Suprapubic skin (tissue), 4 donors: ENCODE measurements around the gene WDR43. TPM values are rescaled to one million over a fixed set of nuclear protein-coding genes. Genes with fewer than 3 reads are reported as not detected.

Source experiments
- DNase-seq, 2 donors: peaks; one replicate each; pipeline ENCODE4 v3.0.0-alpha.2; 2019; ENCODE audit warnings: low spot score in 2 of 2
- H3K27ac ChIP-seq: fragments of 200-600 bp; sonication (generic); one replicate; pipeline ENCODE4 v1.5.1; 2019
- H3K27me3 ChIP-seq: fragments of 200-600 bp; sonication (generic); one replicate; pipeline ENCODE4 v1.5.1; 2019
- H3K36me3 ChIP-seq: fragments of 200-600 bp; sonication (generic); one replicate; pipeline ENCODE4 v1.5.1; 2019
- H3K4me1 ChIP-seq: fragments of 200-600 bp; sonication (generic); one replicate; pipeline ENCODE4 v1.5.1; 2019
- H3K4me3 ChIP-seq: fragments of 200-600 bp; sonication (generic); one replicate; pipeline ENCODE4 v1.5.1; 2019; ENCODE audit warnings: mild to moderate bottlenecking
- H3K9me3 ChIP-seq: fragments of 200-600 bp; sonication (generic); one replicate; pipeline ENCODE4 v1.5.1; 2019
- CTCF ChIP-seq, 2 donors: fragments of 200-600 bp in 1 of 2; fragments of 450-650 bp in 1 of 2; sonication (generic) in 1 of 2; IDR thresholded peaks; one replicate each; pipeline ENCODE4 v1.5.1; 2016 to 2019; ENCODE audit warnings: antibody characterized with exemption in 2 of 2, mild to moderate bottlenecking in 1 of 2, moderate library complexity in 1 of 2
- EP300 ChIP-seq: sonication (generic); formaldehyde crosslinking; IDR thresholded peaks from one replicate; pipeline ENCODE4 v1.6.1; 2017; ENCODE audit warnings: antibody characterized with exemption
- POLR2A ChIP-seq, 2 donors: fragments of 450-650 bp; IDR thresholded peaks; one replicate each; pipeline ENCODE4 v1.6.1; 2017; ENCODE audit warnings: antibody characterized with exemption in 2 of 2, mild to moderate bottlenecking in 2 of 2, moderate library complexity in 2 of 2
- POLR2AphosphoS5 ChIP-seq, 3 donors: sonication (generic); formaldehyde crosslinking; IDR thresholded peaks; one replicate each; pipeline ENCODE4 v1.6.1; 2017; ENCODE audit warnings: antibody characterized with exemption in 3 of 3
- WGBS: methylation state at CpG from one replicate; pipeline ENCODE4 v1.1.5; 2018; 5-methylcytosine and 5-hydroxymethylcytosine counted together
- total RNA-seq, 4 donors: library from RNA; depleted of rRNA; stranded (reverse); fragments of >200 nt; gene quantifications; one replicate each; pipeline ENCODE4 v1.1.0, GENCODE V29; 2016

Gene WDR43
- total RNA-seq, 4 donors from 2014 or later, result 49.3 to 92.5 (median 62.2) TPM

DNA sequence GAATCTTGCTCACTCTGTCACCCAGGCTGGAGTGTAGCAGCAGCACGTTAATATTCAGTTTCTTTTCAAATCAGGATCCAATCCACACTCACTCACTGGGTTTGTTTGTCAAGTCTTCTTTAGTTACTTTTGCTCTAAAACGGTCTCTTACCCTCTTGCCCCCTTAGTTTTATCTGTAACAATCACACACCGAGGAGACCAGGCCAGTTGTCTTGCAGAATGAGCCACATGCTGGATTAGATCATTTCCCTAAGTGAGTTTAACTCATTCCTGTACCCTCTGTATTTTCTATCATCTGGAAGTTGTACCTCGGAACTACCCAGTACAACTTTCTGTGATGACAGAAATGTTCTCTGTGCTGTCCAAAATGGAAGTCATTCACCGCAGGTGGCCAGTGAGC lies 65.9 kb downstream of the WDR43 start:
- Histone ChIP-seq H3K4me3 (no peak overlapping the region), H3K27me3 (no peaks in the 10 kb centered on the region), H3K9me3 (no peaks in the 10 kb centered on the region), H3K4me1 (peaks cover 5% of the 10 kb centered on the region), H3K27ac (no peak overlapping the region), H3K36me3 (no peaks in the 10 kb centered on the region)
- TF ChIP-seq POLR2A (IDR thresholded peaks at IDR 0.05) (no peak), POLR2AphosphoS5 (IDR thresholded peaks at IDR 0.05) (no peak), CTCF (IDR thresholded peaks at IDR 0.05) (no peak), EP300 (no peak)
- DNase-seq, result no peak
- WGBS, result 64% methylated on average over 5 of the region's 5 CpGs

- WGBS, result 94% methylated on average over 1 of the region's 1 CpG
- H3K4me3 ChIP-seq, result no peak overlapping the region
- H3K27me3 ChIP-seq, result no peaks in the 10 kb centered on the region
- peaks cover 5% of the 10 kb centered on the region for H3K4me1 ChIP-seq
- H3K27ac ChIP-seq, result no peak overlapping the region
- no peaks in the 10 kb centered on the region for H3K9me3 ChIP-seq
- no peak for TF ChIP-seq EP300
- no peak for TF ChIP-seq CTCF (IDR thresholded peaks at IDR 0.05)
- no peak for TF ChIP-seq POLR2A (IDR thresholded peaks at IDR 0.05)
- no peak for TF ChIP-seq POLR2AphosphoS5 (IDR thresholded peaks at IDR 0.05)
- DNase-seq, result no peak
- no peaks in the 10 kb centered on the region for H3K36me3 ChIP-seq
These were observed 68.0 kb downstream of the WDR43 start for GRCh38 chr2:28962505-28962904.

- no peak for TF ChIP-seq POLR2AphosphoS5 (IDR thresholded peaks at IDR 0.05)
- no peak for TF ChIP-seq CTCF (IDR thresholded peaks at IDR 0.05)
- no peak for TF ChIP-seq POLR2A (IDR thresholded peaks at IDR 0.05)
- no peak for TF ChIP-seq EP300
- Histone ChIP-seq H3K36me3 (no peaks in the 10 kb centered on the region), H3K27ac (no peak overlapping the region), H3K27me3 (no peaks in the 10 kb centered on the region), H3K9me3 (no peaks in the 10 kb centered on the region), H3K4me1 (peaks cover 2% of the 10 kb centered on the region), H3K4me3 (no peak overlapping the region)
- peak in 1 of 2 donors; percentile 57 for DNase-seq
- 71% methylated on average over 5 of the region's 6 CpGs for WGBS
These were observed 76.1 kb downstream of the WDR43 start for GRCh38 chr2:28970464-28971160.

DNA sequence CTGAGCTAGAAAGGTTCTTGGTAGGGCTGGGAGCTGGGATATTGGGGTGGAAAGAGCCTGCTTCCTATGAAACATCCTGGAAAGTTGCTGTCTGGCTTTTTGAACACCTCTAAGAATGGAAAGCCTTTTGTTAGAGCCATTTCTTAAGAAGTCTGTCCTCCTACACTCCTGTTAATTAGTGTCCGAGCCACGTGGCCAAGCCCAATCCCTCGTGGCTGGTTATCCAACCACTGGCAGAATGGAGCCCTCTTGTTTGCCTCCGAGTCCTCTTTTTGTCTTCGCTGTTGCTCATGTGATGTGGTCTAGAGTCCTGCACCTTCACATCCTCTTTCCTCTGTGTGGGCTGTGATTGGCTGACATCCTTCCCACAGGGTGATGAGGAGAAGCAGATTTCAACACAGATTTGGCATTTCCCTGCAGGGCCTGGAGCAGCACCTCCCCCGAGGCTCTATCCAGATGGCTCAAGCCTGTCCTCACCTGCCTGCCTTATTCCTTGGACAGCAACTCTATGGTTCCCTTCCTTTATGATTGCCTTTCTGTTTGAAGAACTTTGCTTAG lies 78.4 kb downstream of the WDR43 start:
- TF ChIP-seq EP300, result no peak
- no peak for TF ChIP-seq POLR2AphosphoS5 (IDR thresholded peaks at IDR 0.05)
- TF ChIP-seq CTCF (IDR thresholded peaks at IDR 0.05), result no peak
- no peak for TF ChIP-seq POLR2A (IDR thresholded peaks at IDR 0.05)
- H3K36me3 ChIP-seq, result no peaks in the 10 kb centered on the region
- peak in 1 of 2 donors; percentile 22 for DNase-seq
- 72% methylated on average over 6 of the region's 6 CpGs for WGBS
- no peaks in the 10 kb centered on the region for H3K9me3 ChIP-seq
- no peak overlapping the region for H3K27ac ChIP-seq
- H3K4me1 ChIP-seq, result peaks cover 8% of the 10 kb centered on the region
- H3K4me3 ChIP-seq, result no peak overlapping the region
- H3K27me3 ChIP-seq, result no peaks in the 10 kb centered on the region

GRCh38 chr2:28974252-28974651 lies 79.8 kb downstream of the WDR43 start:
- no peaks in the 10 kb centered on the region for H3K9me3 ChIP-seq
- H3K27me3 ChIP-seq, result no peaks in the 10 kb centered on the region
- DNase-seq, result no peak
- H3K36me3 ChIP-seq, result no peaks in the 10 kb centered on the region
- WGBS, result 95% methylated on average over 4 of the region's 4 CpGs
- TF ChIP-seq EP300 (no peak), CTCF (IDR thresholded peaks at IDR 0.05) (no peak), POLR2A (IDR thresholded peaks at IDR 0.05) (no peak), POLR2AphosphoS5 (IDR thresholded peaks at IDR 0.05) (no peak)
- H3K4me1 ChIP-seq, result peaks cover 8% of the 10 kb centered on the region
- no peak overlapping the region for H3K4me3 ChIP-seq
- no peak overlapping the region for H3K27ac ChIP-seq
